GM12878 (cell line): Measurements from ENCODE around the gene F10. TPM values are rescaled to one million over a fixed set of nuclear protein-coding genes. Genes with fewer than 3 reads are reported as not detected.

Experiments used
- ATAC-seq: fragments of 200-7000 bp; cut with Tn5 transposase; 3 replicates; pipeline ENCODE4 v1.9.1; 2020; ENCODE audit warnings: mild to moderate bottlenecking, moderate library complexity
- BruUV-seq: library from RNA; stranded (reverse); fragments of 400-500 nt; replicated peaks from 2 replicates; lab custom pipeline; 2021; lab: Mats Ljungman, UMichigan
- CTCF ChIA-PET: fragments of 300-600 bp; sonication (Branson Sonifier 250); formaldehyde crosslinking; extraction: SDS; loops from one replicate; lab custom pipeline; 2021; ENCODE audit warnings: inconsistent platforms; lab: Yijun Ruan, JAX
- POLR2A ChIA-PET: fragments of 350-600 bp; formaldehyde crosslinking; extraction: SDS; loops from one replicate; lab custom pipeline; 2021; ENCODE audit warnings: inconsistent platforms; lab: Charles Lee
- RAD21 ChIA-PET: fragments of 300-600 bp; sonication (Branson Sonifier 250); formaldehyde crosslinking; loops from one replicate; lab custom pipeline; 2023; ENCODE audit warnings: antibody characterized with exemption; ENCODE audit not compliant: unreplicated experiment; lab: Charles Lee
- SMC1A ChIA-PET: fragments of 300-600 bp; sonication (Branson Sonifier 250); formaldehyde crosslinking; loops from one replicate; lab custom pipeline; 2023; ENCODE audit not compliant: unreplicated experiment, uncharacterized antibody; lab: Charles Lee
- DNase-seq: peaks from one replicate; pipeline ENCODE4 v3.0.0-alpha.2; 2011; ENCODE audit warnings: low read depth, low spot score
- FAIRE-seq: peaks from 3 replicates; lab custom pipeline; 2011; peaks lifted over from hg19 to GRCh38; lab: Jason Lieb, UNC
- H2AFZ ChIP-seq: 2 replicates; pipeline ENCODE4 v1.6.0; 2011; ENCODE audit warnings: low read depth, low read length, control low read depth; ENCODE audit not compliant: control insufficient read depth
- H3K27ac ChIP-seq: 2 replicates; pipeline ENCODE4 v1.5.1; 2011; ENCODE audit warnings: control low read depth; ENCODE audit not compliant: control insufficient read depth, insufficient read depth
- H3K27me3 ChIP-seq, 2 experiments: replicated peaks in 1 of 2; 2 replicates each; pipeline versions ENCODE4 v1.6.0 to v1.6.1; 2011; ENCODE audit warnings: low read length in 1 of 2; ENCODE audit not compliant: control insufficient read depth in 2 of 2, insufficient read depth in 2 of 2
- H3K36me3 ChIP-seq, 2 experiments: 2 replicates each; pipeline ENCODE4 v1.5.1; 2011; ENCODE audit warnings: low read length in 1 of 2; ENCODE audit not compliant: control insufficient read depth in 2 of 2, insufficient read depth in 2 of 2
- H3K4me1 ChIP-seq: 2 replicates; pipeline ENCODE4 v1.6.1; 2011; ENCODE audit warnings: mild to moderate bottlenecking, low read length, moderate library complexity, mixed read lengths; ENCODE audit not compliant: control insufficient read depth, insufficient read depth
- H3K4me2 ChIP-seq: 2 replicates; pipeline ENCODE4 v1.6.0; 2011; ENCODE audit warnings: control low read depth; ENCODE audit not compliant: control insufficient read depth, insufficient read depth
- H3K4me3 ChIP-seq: fragments of 200-600 bp; sonication (generic); 2 replicates; pipeline ENCODE4 v1.5.1; 2016
- H3K79me2 ChIP-seq: 2 replicates; pipeline ENCODE4 v1.6.0; 2011; ENCODE audit warnings: low read length; ENCODE audit not compliant: control insufficient read depth, insufficient read depth
- H3K9ac ChIP-seq: 2 replicates; pipeline ENCODE4 v1.8.0; 2011; ENCODE audit warnings: low read length, control low read depth, mixed read lengths; ENCODE audit not compliant: control insufficient read depth, insufficient read depth
- H3K9me3 ChIP-seq: replicated peaks from 3 replicates; pipeline ENCODE4 v1.5.1; 2011; ENCODE audit warnings: mild to moderate bottlenecking, low read length; ENCODE audit not compliant: control insufficient read depth, insufficient read depth
- H4K20me1 ChIP-seq: 2 replicates; pipeline ENCODE4 v1.6.0; 2011; ENCODE audit not compliant: control insufficient read depth, insufficient read depth
- SRF ChIP-seq, 2 experiments: IDR thresholded peaks; 2 replicates each; pipeline ENCODE4 v1.6.1; 2011; ENCODE audit warnings: low read depth in 2 of 2, low read length in 2 of 2, mild to moderate bottlenecking in 1 of 2, moderate library complexity in 1 of 2
- TCF3 ChIP-seq: IDR thresholded peaks from 2 replicates; pipeline ENCODE4 v1.6.1; 2012; ENCODE audit warnings: low read depth, mild to moderate bottlenecking, low read length, borderline replicate concordance; ENCODE audit not compliant: insufficient read depth
- ZBTB40 ChIP-seq: fragments of 450-650 bp; IDR thresholded peaks from 2 replicates; pipeline ENCODE4 v1.6.1; 2016; ENCODE audit warnings: mild to moderate bottlenecking, moderate library complexity, borderline replicate concordance
- WGBS: methylation state at CpG from one replicate; pipeline ENCODE4 v1.1.6; 2016; ENCODE audit warnings: low lambda C conversion rate; ENCODE audit not compliant: insufficient replicate concordance, insufficient coverage; ENCODE audit errors: missing lambda C conversion rate; 5-methylcytosine and 5-hydroxymethylcytosine counted together
- in situ Hi-C: fragments of 300-500 bp; cut with MboI; formaldehyde crosslinking; loops from 9 replicates; pipeline ENCODE4 v1.14.3; 2018; ENCODE audit warnings: mixed read lengths
- intact Hi-C: fragments of 100-400 bp; cut with micrococcal nuclease; formaldehyde crosslinking; loops from one replicate; pipeline ENCODE4 v1.14.2; 2022; ENCODE audit not compliant: unreplicated experiment
- polyA plus RNA-seq, 11 experiments: library from polyadenylated mRNA; depleted of rRNA in 4 of 11; unstranded in 6 of 11; stranded (reverse) in 5 of 11; fragments of >200 nt; fragmentation: Nextera tagmentation in 4 of 11; fragmentation: Illumina TruSeq in 1 of 11; extraction: Ambion mirVana in 4 of 11; extraction: Trizol in 1 of 11; gene quantifications; 1 replicate in 1 of 11; 2 replicates in 10 of 11; pipeline versions ENCODE4 v1.2.1 to v1.2.3, GENCODE V29; 2011 to 2016; ENCODE audit warnings: inconsistent platforms in 2 of 11, missing spikeins in 2 of 11, low read depth in 1 of 11
- total RNA-seq, 4 experiments: library from RNA; depleted of rRNA in 3 of 4; stranded (reverse); fragments of >200 nt in 3 of 4; fragmentation: Illumina TruSeq in 1 of 4; extraction: Trizol in 1 of 4; gene quantifications; 2 replicates each; pipeline versions ENCODE4 v1.2.1 to v1.2.3, GENCODE V29; 2013 to 2021
- TF ChIP-seq, protein P1 (sequence below): IDR thresholded peaks from 2 replicates; pipeline ENCODE4 v1.6.1; 2012; ENCODE audit warnings: low read depth, low read length, improper control_type of control experiment

The F10 gene
- total and polyA plus RNA-seq, 10 of the 15 experiments (the other 5 are each of a cell fraction or from before 2014, with no cell fraction given) = not detected

- TF ChIP-seq, protein P1, sequence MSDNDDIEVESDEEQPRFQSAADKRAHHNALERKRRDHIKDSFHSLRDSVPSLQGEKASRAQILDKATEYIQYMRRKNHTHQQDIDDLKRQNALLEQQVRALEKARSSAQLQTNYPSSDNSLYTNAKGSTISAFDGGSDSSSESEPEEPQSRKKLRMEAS = no peak
- TF ChIP-seq TCF3 = no peak
Observed at GRCh38 chr13:113157206-113157928, 34.8 kb downstream of the F10 start (continued).

- POLR2A ChIA-PET = no interaction called here
Observed at GRCh38 chr13:113157929-113158747, 35.5 kb downstream of the F10 start, which contains the start of gene PROZ. PROZ (plus strand) TSS chr13:113158648; CDS start chr13:113158661, 13 bp downstream.

More at GRCh38 chr13:113157929-113158747, 35.5 kb downstream of the F10 start, which contains the start of gene PROZ:
- ChIA-PET CTCF (no interaction called here), SMC1A (no interaction called here), RAD21 (no interaction called here)
- Histone ChIP-seq H3K4me3 (no peak within 1 kb of the TSS), H3K36me3 (no peaks in the 10 kb centered on the region), H3K27me3 (peaks cover 0 to under 1% of the 10 kb centered on the region in 2 experiments; a peak in 1 of 4 replicates), H3K79me2 (no peaks in the 10 kb centered on the region), H3K9me3 (peaks cover 6% of the 10 kb centered on the region; the same call in 1 of the 3 replicates), H3K4me1 (peaks cover 4% of the 10 kb centered on the region), H3K4me2 (no peak within 1 kb of the TSS), H3K27ac (no peak within 1 kb of the TSS), H3K9ac (no peak within 1 kb of the TSS), H2AFZ (no peak within 1 kb of the TSS), H4K20me1 (no peaks in the 10 kb centered on the region)
- DNase-seq (no peak), ATAC-seq (no peak), FAIRE-seq (no peak)
- 41% methylated on average over 16 of the region's 16 CpGs for WGBS
- TF ChIP-seq ZBTB40 = peak; percentile 36; the same call in 1 of the 2 replicates
- no peak for TF ChIP-seq SRF (IDR thresholded peaks at IDR 0.05; ENCODE audit: low read depth in 2 of 2, low read length in 2 of 2)
- intact Hi-C loops (no loop called here), in situ Hi-C loops (no loop called here)
- no TSS peak for BruUV-seq
